ENCODE results near the gene JADE1.

DNA sequence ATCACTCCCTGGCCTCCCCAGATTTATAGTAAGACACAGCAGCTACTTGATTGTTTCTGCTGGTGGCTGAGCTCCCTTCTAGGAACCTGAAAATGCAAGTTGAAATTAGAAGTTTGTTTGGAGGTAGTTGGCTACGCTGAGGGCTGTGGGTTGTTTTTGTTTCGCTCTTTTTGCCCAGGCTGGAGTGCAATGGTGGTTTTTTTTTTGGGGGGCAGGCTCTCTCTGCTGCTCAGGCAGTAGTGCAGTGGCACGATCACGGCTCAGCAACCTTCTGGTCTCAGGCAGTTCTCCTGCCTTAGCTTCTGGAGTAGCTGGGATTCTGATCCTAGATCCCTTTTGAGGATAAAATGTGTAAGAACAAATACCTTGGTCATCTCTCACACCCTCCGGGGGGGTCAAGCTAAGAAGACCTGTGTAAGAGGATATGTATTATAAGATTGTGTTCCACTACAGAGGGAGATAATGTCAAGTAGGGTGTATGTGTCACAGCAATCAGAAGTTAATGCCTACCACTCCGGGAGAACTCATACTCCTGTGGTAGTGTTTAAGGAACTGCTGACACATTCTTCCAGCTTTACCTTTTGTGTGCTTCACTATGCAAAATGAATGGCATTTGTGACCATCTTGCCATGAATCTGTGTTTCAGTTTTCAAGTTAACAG is 9.7 kb downstream of the JADE1 start:
- TF ChIP-seq, protein P1, sequence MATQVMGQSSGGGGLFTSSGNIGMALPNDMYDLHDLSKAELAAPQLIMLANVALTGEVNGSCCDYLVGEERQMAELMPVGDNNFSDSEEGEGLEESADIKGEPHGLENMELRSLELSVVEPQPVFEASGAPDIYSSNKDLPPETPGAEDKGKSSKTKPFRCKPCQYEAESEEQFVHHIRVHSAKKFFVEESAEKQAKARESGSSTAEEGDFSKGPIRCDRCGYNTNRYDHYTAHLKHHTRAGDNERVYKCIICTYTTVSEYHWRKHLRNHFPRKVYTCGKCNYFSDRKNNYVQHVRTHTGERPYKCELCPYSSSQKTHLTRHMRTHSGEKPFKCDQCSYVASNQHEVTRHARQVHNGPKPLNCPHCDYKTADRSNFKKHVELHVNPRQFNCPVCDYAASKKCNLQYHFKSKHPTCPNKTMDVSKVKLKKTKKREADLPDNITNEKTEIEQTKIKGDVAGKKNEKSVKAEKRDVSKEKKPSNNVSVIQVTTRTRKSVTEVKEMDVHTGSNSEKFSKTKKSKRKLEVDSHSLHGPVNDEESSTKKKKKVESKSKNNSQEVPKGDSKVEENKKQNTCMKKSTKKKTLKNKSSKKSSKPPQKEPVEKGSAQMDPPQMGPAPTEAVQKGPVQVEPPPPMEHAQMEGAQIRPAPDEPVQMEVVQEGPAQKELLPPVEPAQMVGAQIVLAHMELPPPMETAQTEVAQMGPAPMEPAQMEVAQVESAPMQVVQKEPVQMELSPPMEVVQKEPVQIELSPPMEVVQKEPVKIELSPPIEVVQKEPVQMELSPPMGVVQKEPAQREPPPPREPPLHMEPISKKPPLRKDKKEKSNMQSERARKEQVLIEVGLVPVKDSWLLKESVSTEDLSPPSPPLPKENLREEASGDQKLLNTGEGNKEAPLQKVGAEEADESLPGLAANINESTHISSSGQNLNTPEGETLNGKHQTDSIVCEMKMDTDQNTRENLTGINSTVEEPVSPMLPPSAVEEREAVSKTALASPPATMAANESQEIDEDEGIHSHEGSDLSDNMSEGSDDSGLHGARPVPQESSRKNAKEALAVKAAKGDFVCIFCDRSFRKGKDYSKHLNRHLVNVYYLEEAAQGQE (IDR thresholded peaks at IDR 0.05; ENCODE audit: insufficient replicate concordance, low read depth) = no peak
- TF ChIP-seq, protein P2, sequence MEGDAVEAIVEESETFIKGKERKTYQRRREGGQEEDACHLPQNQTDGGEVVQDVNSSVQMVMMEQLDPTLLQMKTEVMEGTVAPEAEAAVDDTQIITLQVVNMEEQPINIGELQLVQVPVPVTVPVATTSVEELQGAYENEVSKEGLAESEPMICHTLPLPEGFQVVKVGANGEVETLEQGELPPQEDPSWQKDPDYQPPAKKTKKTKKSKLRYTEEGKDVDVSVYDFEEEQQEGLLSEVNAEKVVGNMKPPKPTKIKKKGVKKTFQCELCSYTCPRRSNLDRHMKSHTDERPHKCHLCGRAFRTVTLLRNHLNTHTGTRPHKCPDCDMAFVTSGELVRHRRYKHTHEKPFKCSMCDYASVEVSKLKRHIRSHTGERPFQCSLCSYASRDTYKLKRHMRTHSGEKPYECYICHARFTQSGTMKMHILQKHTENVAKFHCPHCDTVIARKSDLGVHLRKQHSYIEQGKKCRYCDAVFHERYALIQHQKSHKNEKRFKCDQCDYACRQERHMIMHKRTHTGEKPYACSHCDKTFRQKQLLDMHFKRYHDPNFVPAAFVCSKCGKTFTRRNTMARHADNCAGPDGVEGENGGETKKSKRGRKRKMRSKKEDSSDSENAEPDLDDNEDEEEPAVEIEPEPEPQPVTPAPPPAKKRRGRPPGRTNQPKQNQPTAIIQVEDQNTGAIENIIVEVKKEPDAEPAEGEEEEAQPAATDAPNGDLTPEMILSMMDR (IDR thresholded peaks at IDR 0.05; ENCODE audit: insufficient read depth, low read length) = no peak

Measured in HL-60 (cell line).